ENCODE data around the gene AMDHD2.

- TF ChIP-seq CTCF (IDR thresholded peaks at IDR 0.05), result no peak
- no peak for TF ChIP-seq EZH2 (IDR thresholded peaks at IDR 0.05)
- no peak for TF ChIP-seq EZH2phosphoT487 (IDR thresholded peaks at IDR 0.05)
Observed at GRCh38 chr16:2489581-2489980, 30.6 kb upstream of the AMDHD2 start.
